ENCODE measurements around the gene GLB1L3.
A peak's percentile ranks its signal among the peaks of the same experiment; 100 is the strongest.
"Not testable (repeated sequence)": the region's sequence is repeated elsewhere in the genome, so short reads cannot be mapped to it uniquely, and the experiment has no call there.

The GLB1L3 gene

GRCh38 chr11:134317103-134317502 is 40.9 kb downstream of the GLB1L3 start:
- DNase-seq = no peak

GRCh38 chr11:134321373-134321772 is 45.2 kb downstream of the GLB1L3 start:
- DNase-seq = not testable (repeated sequence)

GRCh38 chr11:134322553-134322952 is 46.4 kb downstream of the GLB1L3 start:
- DNase-seq = no peak

GRCh38 chr11:134328433-134328832 is 52.3 kb downstream of the GLB1L3 start:
- no peak for DNase-seq

- DNase-seq = no peak
Observed at GRCh38 chr11:134330611-134331353, 54.6 kb downstream of the GLB1L3 start.

- peak; percentile 84 to 90 for DNase-seq
Observed at GRCh38 chr11:134331354-134332188, 55.4 kb downstream of the GLB1L3 start, which contains the start of gene GLB1L2. TSS of gene GLB1L2 (plus strand) at chr11:134331988. CDS start at chr11:134332062, 74 bp downstream.

GRCh38 chr11:134332189-134332631 is 56.0 kb downstream of the GLB1L3 start:
- DNase-seq = no peak

GRCh38 chr11:134332782-134333181 is 56.6 kb downstream of the GLB1L3 start:
- DNase-seq = no peak

GRCh38 chr11:134333312-134333711 is 57.1 kb downstream of the GLB1L3 start:
- no peak for DNase-seq

- no peak for DNase-seq
Observed at GRCh38 chr11:134333946-134334345, 57.8 kb downstream of the GLB1L3 start.

GRCh38 chr11:134334796-134335571 is 58.8 kb downstream of the GLB1L3 start:
- DNase-seq = no peak

GRCh38 chr11:134337051-134337450 is 60.9 kb downstream of the GLB1L3 start:
- no peak for DNase-seq

GRCh38 chr11:134338068-134338467 is 61.9 kb downstream of the GLB1L3 start:
- DNase-seq = no peak

GRCh38 chr11:134338654-134339053 is 62.5 kb downstream of the GLB1L3 start:
- no peak for DNase-seq

GRCh38 chr11:134339756-134340155 is 63.6 kb downstream of the GLB1L3 start:
- DNase-seq = no peak

GRCh38 chr11:134340354-134340964 is 64.3 kb downstream of the GLB1L3 start:
- DNase-seq = no peak

GRCh38 chr11:134341805-134342571 is 65.8 kb downstream of the GLB1L3 start:
- DNase-seq = no peak

- no peak for DNase-seq
Observed at GRCh38 chr11:134342572-134343340, 66.6 kb downstream of the GLB1L3 start.

- DNase-seq = no peak
Observed at GRCh38 chr11:134343646-134344045, 67.5 kb downstream of the GLB1L3 start.

- DNase-seq = not testable (repeated sequence)
Observed at GRCh38 chr11:134344497-134345236, 68.5 kb downstream of the GLB1L3 start.

Data from CD4-positive, alpha-beta T cell treated with Interleukin-4 for 1 hour (primary cell).